Right atrium auricular region (tissue), 2 donors: ENCODE data around the gene FADS3. TPM values are rescaled to one million over a fixed set of nuclear protein-coding genes. Genes with fewer than 3 reads are reported as not detected.

Source experiments
- DNase-seq: peaks from one replicate; pipeline ENCODE4 v3.0.0-alpha.2; 2019; ENCODE audit warnings: low spot score
- H3K27ac ChIP-seq, 2 donors: fragments of 200-600 bp; sonication (generic); 1 replicate in 1 of 2; 2 replicates in 1 of 2; pipeline ENCODE4 v1.5.1; 2016 to 2019
- H3K27me3 ChIP-seq, 2 donors: fragments of 200-600 bp; sonication (generic); one replicate each; pipeline versions ENCODE4 v1.5.1 to v1.6.0; 2017 to 2019
- H3K36me3 ChIP-seq: fragments of 200-600 bp; sonication (generic); one replicate; pipeline ENCODE4 v1.5.1; 2016
- H3K4me1 ChIP-seq, 2 donors: fragments of 200-600 bp; sonication (generic); one replicate each; pipeline versions ENCODE4 v1.5.1 to v1.6.0; 2017 to 2019
- H3K4me3 ChIP-seq, 2 donors: fragments of 200-600 bp; sonication (generic); 1 replicate in 1 of 2; 2 replicates in 1 of 2; pipeline ENCODE4 v1.5.1; 2017 to 2019; ENCODE audit warnings: mild to moderate bottlenecking in 1 of 2, moderate library complexity in 1 of 2
- H3K9me3 ChIP-seq, 2 donors: fragments of 200-600 bp; sonication (generic); one replicate each; pipeline ENCODE4 v1.5.1; 2019
- CTCF ChIP-seq, 2 donors: fragments of 200-600 bp; sonication (generic); IDR thresholded peaks; one replicate each; pipeline ENCODE4 v1.5.1; 2019; ENCODE audit warnings: antibody characterized with exemption in 2 of 2
- total RNA-seq, 2 donors: library from RNA; depleted of rRNA; stranded (reverse); fragments of >200 nt; gene quantifications; one replicate each; pipeline ENCODE4 v1.1.0, GENCODE V29; 2016

The FADS3 gene
- total RNA-seq, 2 donors from 2014 or later = 48.7 to 93.0 TPM

GRCh38 chr11:61869429-61869707, 22.0 kb downstream of the FADS3 start:
- H3K4me1 ChIP-seq = peaks cover 0 to 34% of the 10 kb centered on the region in 2 donors
- TF ChIP-seq CTCF (IDR thresholded peaks at IDR 0.05) = no peak
- H3K9me3 ChIP-seq = no peaks in the 10 kb centered on the region
- DNase-seq = no peak
- H3K36me3 ChIP-seq = no peaks in the 10 kb centered on the region
- no peak overlapping the region for H3K4me3 ChIP-seq
- H3K27ac ChIP-seq = peak overlapping the region in 1 of 2 donors; percentile 9
- H3K27me3 ChIP-seq = no peaks in the 10 kb centered on the region

GRCh38 chr11:61868571-61869428, 22.5 kb downstream of the FADS3 start:
- H3K4me3 ChIP-seq = no peak overlapping the region
- no peak overlapping the region for H3K27ac ChIP-seq
- H3K36me3 ChIP-seq = no peaks in the 10 kb centered on the region
- H3K27me3 ChIP-seq = no peaks in the 10 kb centered on the region
- no peak for DNase-seq
- H3K4me1 ChIP-seq = peaks cover 0 to 29% of the 10 kb centered on the region in 2 donors
- H3K9me3 ChIP-seq = no peaks in the 10 kb centered on the region
- no peak for TF ChIP-seq CTCF (IDR thresholded peaks at IDR 0.05)

GRCh38 chr11:61866958-61867343, 24.4 kb downstream of the FADS3 start:
- peaks cover 0 to 30% of the 10 kb centered on the region in 2 donors for H3K4me1 ChIP-seq
- no peak overlapping the region for H3K27ac ChIP-seq
- DNase-seq = no peak
- no peak overlapping the region for H3K4me3 ChIP-seq
- no peaks in the 10 kb centered on the region for H3K9me3 ChIP-seq
- no peaks in the 10 kb centered on the region for H3K36me3 ChIP-seq
- TF ChIP-seq CTCF (IDR thresholded peaks at IDR 0.05) = no peak
- no peaks in the 10 kb centered on the region for H3K27me3 ChIP-seq

- H3K27me3 ChIP-seq = no peaks in the 10 kb centered on the region
- DNase-seq = no peak
- peaks cover 0 to 28% of the 10 kb centered on the region in 2 donors for H3K4me1 ChIP-seq
- no peak overlapping the region for H3K27ac ChIP-seq
- H3K9me3 ChIP-seq = no peaks in the 10 kb centered on the region
- H3K36me3 ChIP-seq = no peaks in the 10 kb centered on the region
- no peak overlapping the region for H3K4me3 ChIP-seq
- no peak for TF ChIP-seq CTCF (IDR thresholded peaks at IDR 0.05)
Measured at GRCh38 chr11:61866231-61866957, 25.0 kb downstream of the FADS3 start.

- Histone ChIP-seq H3K27ac (no peak overlapping the region), H3K27me3 (no peaks in the 10 kb centered on the region), H3K4me1 (peaks cover 0 to 26% of the 10 kb centered on the region in 2 donors), H3K36me3 (no peaks in the 10 kb centered on the region), H3K4me3 (no peak overlapping the region), H3K9me3 (no peaks in the 10 kb centered on the region)
- no peak for TF ChIP-seq CTCF (IDR thresholded peaks at IDR 0.05)
- DNase-seq = no peak
Measured at GRCh38 chr11:61864814-61865775, 26.2 kb downstream of the FADS3 start.
